DMS153 treated with DMSO at 0.1 percent for 48 hours (cell line): Measurements from ENCODE around the gene XKRX.
A peak's percentile ranks its signal among the peaks of the same experiment; 100 is the strongest.

Experiments
- DNase-seq: peaks from one replicate; lab custom pipeline; 2025; ENCODE audit not compliant: unreplicated experiment; lab: John Stamatoyannopoulos, UW

Gene XKRX

DNA sequence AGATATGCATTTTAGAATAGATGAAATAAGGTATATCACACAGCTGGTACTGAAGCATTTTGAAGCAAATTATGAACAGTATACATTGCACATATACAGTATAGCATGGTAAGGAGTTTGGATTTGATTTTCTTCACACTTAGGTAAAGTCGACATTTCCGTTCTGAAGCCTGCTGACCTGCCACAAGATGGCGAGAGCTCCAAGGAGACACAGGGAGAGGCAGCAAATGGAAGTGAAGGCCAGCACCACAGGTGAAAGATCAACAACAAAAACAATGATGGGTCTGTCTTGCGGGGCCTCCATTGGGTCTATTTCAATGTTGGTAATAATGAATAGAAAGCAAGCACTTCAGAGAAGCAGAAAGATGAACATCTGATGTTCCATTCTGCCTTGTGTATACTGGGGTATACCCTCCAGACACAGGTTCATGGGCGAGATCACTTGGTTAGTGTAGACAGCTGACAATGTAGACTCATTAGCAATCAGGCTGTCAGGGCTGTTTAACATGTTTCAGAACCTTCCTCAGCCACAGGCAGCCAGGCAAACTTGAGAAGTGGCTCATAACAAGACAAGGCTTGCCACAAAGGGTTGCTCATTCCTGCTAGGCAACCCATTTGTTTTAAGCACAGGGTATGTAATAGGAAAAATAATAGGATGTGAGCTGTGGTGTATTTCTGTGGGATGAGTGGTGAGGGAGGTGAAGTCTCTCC is 33.2 kb downstream of the XKRX start:
- DNase-seq: peak; percentile 12

DNA sequence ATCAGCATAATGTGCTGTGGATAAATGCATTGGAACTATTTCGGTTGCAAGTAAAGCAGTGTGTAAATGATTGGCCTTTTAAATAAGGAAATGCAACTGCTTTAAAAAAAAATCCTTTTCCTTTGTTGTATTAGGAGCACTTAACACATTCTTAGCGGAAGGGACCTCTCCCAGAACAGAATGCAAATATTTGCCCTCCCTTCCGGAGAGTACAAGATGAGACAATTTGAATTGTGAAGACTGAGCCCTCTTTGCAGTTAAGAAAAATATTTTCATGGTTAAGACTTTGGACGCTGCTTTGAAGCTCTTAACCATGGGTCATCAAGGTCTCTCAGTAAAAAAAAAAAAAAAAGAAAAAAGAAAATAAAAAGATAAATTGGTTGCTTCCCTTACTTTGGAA is 45.1 kb downstream of the XKRX start:
- no peak for DNase-seq

DNA sequence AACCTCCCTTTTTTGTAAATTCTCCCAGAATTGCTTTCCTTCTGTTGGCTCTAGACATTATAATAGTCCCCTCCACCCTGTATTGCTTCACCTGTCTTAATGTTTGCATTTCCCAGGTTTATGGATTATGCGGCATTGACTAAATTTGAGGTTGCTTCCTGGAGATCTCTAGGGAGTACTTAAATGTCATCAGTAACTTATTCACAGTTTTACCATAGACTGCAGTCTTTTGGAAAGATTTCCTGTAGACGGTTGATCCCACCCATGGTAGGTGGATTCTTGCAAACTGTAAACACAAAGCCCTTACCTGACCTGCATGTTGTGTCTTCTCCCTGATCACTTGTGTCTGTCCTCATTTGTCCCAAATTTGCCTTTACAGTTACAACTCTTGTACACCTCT is 48.3 kb downstream of the XKRX start:
- DNase-seq: no peak

DNA sequence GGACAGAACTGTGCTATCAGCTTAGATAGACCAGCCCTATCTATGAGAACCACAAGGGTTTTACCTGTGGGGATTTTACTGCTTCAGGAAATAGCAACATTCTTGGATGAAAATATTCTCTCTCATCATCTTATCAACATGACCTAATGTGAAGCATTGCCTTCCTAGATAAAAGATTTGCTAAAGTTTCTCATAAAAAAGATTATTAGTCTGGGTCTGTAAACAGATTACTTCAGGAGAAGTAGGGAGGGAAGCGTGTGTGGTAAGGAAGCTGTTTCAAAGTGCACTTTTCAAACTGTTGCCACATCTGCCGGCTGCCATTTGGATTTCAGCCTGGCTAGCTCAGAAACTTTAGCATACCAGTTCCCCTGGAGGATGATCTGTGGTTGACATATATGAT is 54.4 kb downstream of the XKRX start, which contains the start of gene NOX1:
Gene NOX1 (minus strand): TSS at position 35 of the 400 bp plus-strand sequence. CDS start 220 bp downstream, outside the sequence.
- no peak for DNase-seq

DNA sequence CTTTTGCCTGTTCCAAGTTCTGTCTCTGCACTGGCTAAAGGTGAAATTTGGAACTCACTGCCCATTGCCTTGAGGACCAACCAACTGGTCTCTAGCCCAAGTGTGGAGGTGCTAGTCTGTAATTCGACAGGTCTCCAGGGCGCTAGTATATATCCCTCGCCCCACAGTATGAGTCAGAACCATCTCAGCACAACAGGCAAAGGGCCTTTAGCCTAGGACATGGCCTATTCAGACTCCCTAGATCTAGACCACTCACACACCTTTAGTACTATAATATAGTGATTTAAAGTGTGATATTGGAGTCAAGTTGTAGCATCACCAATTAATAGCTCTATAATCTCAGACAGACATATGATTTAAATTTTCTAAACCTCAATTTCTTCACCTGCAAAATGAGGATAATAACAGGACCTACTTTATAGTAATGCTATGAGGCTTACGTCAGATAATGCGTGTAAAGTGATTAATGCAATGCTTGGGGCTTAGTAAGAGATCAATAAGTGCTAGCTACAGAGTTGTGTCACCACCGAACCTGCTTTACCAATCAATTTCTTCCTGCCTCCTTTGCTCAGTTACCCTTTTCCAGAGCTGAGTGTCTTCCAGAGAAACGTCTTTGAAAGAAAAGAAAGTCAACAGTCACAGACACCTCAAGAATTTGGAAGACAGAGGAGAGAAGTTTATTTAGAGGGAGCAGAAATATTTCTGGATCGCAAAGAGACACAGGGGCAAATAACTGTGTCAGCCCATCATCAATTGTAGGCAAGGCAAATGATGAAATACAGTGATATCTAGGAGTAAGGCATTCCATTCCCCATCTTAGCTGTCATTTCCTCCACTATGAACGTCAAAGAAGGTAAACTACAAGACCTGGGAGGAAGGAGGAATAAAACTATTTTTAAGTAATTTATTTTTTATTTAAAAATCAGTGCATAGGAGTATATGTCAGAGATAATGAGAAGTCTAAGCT is 56.8 kb downstream of the XKRX start:
- DNase-seq: no peak

DNA sequence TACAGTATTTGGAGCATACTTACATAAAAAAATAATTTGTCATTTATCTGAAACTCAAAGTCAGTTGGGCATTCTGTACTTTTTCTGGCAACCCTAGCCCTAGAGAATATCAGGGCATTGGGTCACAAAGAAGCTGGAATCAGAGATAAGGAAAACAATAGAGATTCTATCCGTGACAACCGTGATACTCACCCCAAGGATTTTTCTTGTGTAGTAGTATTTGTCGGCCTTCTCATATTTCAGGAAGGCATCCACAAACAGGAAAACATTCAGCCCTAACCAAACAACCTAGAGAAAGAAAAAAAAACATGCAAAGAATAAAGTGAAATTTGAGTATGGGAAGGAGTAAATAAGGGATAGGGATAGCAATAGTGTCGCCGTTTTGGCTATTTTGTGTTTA is 58.2 kb downstream of the XKRX start:
- no peak for DNase-seq

DNA sequence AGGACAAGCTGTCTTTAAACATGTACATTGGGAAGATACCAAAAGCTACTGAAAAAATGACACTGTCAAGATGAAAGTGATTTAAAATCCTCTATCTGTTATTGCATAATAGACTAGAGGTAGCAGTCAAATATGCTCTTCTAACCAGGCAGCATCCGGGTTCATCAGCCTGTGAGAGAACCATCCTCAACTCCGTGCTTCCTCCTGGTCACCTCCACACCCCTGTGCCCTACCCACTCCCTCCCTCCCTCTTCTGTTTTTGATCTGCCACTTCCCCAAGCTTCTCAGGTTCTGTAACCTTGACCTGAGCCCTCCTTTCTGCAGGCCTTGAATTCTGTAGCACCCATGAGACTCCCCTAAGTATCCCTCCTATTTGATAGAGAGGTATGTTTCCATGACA is 60.4 kb downstream of the XKRX start:
- DNase-seq: no peak

GRCh38 chrX:100864657-100865391 is 63.9 kb downstream of the XKRX start:
- no peak for DNase-seq
